Measurements from ENCODE around the gene CD34.

DNA sequence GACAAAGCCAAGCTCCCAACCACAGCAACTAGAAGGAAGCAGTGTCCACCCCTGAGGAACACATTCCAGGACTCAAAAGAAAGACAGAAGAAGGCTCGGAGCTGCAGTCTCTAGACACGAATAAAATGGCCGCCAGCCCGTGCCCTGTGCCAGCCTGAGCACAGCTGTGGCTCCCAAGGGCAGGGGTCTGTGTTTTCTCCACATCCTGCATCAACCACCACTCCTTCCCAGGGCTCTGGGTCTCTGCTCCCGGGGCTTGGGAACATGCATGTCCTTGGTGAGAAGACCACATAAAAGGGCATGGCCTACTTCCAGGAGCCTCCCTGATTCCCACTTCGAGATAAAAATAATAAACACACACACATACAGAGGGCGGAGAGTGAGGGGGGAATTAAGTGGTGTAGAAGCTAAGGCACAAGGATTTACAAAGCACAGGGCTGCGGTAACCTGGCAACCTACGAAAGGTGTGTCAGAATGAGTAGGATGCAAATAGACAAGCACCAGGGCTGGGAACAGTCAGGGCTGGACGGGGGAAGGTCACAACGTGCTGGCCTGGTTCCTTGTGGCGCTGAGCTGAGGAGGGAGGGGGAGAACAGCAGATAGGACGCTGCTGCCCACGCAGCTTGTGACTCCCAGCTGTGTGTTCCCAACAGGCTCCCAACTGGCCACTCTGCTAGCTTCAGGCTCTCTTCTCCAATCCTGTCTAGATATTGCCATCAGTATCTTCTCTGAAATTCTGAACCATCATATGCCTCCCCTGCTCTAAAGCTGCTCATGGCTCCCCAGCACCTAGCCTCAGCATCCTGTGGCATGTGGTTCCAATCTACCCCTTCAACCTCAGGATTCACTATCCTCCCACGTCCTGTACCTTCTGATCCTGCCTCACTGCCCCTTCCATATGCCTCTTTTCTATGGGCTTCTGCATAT is 72.5 kb downstream of the CD34 start:
- TF ChIP-seq, protein P1, sequence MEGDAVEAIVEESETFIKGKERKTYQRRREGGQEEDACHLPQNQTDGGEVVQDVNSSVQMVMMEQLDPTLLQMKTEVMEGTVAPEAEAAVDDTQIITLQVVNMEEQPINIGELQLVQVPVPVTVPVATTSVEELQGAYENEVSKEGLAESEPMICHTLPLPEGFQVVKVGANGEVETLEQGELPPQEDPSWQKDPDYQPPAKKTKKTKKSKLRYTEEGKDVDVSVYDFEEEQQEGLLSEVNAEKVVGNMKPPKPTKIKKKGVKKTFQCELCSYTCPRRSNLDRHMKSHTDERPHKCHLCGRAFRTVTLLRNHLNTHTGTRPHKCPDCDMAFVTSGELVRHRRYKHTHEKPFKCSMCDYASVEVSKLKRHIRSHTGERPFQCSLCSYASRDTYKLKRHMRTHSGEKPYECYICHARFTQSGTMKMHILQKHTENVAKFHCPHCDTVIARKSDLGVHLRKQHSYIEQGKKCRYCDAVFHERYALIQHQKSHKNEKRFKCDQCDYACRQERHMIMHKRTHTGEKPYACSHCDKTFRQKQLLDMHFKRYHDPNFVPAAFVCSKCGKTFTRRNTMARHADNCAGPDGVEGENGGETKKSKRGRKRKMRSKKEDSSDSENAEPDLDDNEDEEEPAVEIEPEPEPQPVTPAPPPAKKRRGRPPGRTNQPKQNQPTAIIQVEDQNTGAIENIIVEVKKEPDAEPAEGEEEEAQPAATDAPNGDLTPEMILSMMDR (IDR thresholded peaks at IDR 0.05; ENCODE audit: low read depth, low read length), result no peak
- TF ChIP-seq EZH2phosphoT487 (IDR thresholded peaks at IDR 0.05; ENCODE audit: low read depth), result no peak
